ENCODE measurements around the gene GRK5. TPM values are rescaled to one million over a fixed set of nuclear protein-coding genes. Genes with fewer than 3 reads are reported as not detected.
A peak's percentile ranks its signal among the peaks of the same experiment; 100 is the strongest.

GRK5 gene
- total RNA-seq, 2 experiments from 2014 or later, result 21.2 to 24.8 TPM

GRCh38 chr10:119362122-119362521 lies 154.8 kb downstream of the GRK5 start:
- Mint-ChIP-seq H3K4me3 (no peak overlapping the region), H3K9me3 (ENCODE audit: low read depth) (peaks cover 4% of the 10 kb centered on the region), H3K27me3 (no peaks in the 10 kb centered on the region), H3K27ac (no peak overlapping the region), H3K4me1 (peaks cover 3% of the 10 kb centered on the region), H3K36me3 (ENCODE audit: low read depth) (no peaks in the 10 kb centered on the region)
- DNase-seq, result no peak
- ChIA-PET CTCF (interaction anchor here (0.6 kb wide), 1 partner anchor 11 kb away, joined by 3 read pairs; no protein-coding TSS in a partner anchor), POLR2A (interaction anchor here (0.6 kb wide), 1 partner anchor 114 kb away, joined by 3 read pairs; no protein-coding TSS in a partner anchor)
- no peak for ATAC-seq
- intact Hi-C loops (cut with DNase I, micrococcal nuclease), result no loop called here

- H3K9me3 Mint-ChIP-seq (ENCODE audit: low read depth), result peaks cover 4% of the 10 kb centered on the region
- ATAC-seq, result no peak
These were observed 157.6 kb downstream of the GRK5 start for GRCh38 chr10:119364645-119365600.

GRCh38 chr10:119365773-119366599 lies 158.6 kb downstream of the GRK5 start:
- CTCF ChIA-PET, result interaction anchor here (0.7 to 1.3 kb wide), 5 partner anchors 10 to 155 kb away, joined by 3 to 4 read pairs (median 3); no protein-coding TSS in a partner anchor
- no peak for DNase-seq
- H3K9me3 Mint-ChIP-seq (ENCODE audit: low read depth), result no peaks in the 10 kb centered on the region
- no peak for ATAC-seq
- POLR2A ChIA-PET, result no interaction called here
- H3K4me1 Mint-ChIP-seq, result peaks cover 10% of the 10 kb centered on the region
- H3K27me3 Mint-ChIP-seq, result no peaks in the 10 kb centered on the region
- intact Hi-C loops (cut with DNase I, micrococcal nuclease), result no loop called here
- H3K4me3 Mint-ChIP-seq, result no peak overlapping the region
- no peaks in the 10 kb centered on the region for H3K36me3 Mint-ChIP-seq (ENCODE audit: low read depth)
- no peak overlapping the region for H3K27ac Mint-ChIP-seq

More at GRCh38 chr10:119364645-119365600, 157.6 kb downstream of the GRK5 start:
- no peak overlapping the region for H3K27ac Mint-ChIP-seq
- ChIA-PET CTCF (interaction anchor here (0.5 to 1.7 kb wide), 10 partner anchors 10 to 205 kb away, joined by 3 to 8 read pairs (median 4); no protein-coding TSS in a partner anchor), POLR2A (no interaction called here)
- no peak for DNase-seq
- H3K4me1 Mint-ChIP-seq, result peaks cover 5% of the 10 kb centered on the region
- H3K4me3 Mint-ChIP-seq, result no peak overlapping the region
- H3K36me3 Mint-ChIP-seq (ENCODE audit: low read depth), result no peaks in the 10 kb centered on the region
- H3K27me3 Mint-ChIP-seq, result no peaks in the 10 kb centered on the region
- intact Hi-C loops (cut with DNase I, micrococcal nuclease), result no loop called here

- Mint-ChIP-seq H3K27me3 (no peaks in the 10 kb centered on the region), H3K9me3 (ENCODE audit: low read depth) (no peaks in the 10 kb centered on the region), H3K27ac (no peak overlapping the region), H3K4me3 (no peak overlapping the region), H3K4me1 (peaks cover 24% of the 10 kb centered on the region), H3K36me3 (ENCODE audit: low read depth) (no peaks in the 10 kb centered on the region)
- DNase-seq (no peak), ATAC-seq (no peak)
- ChIA-PET CTCF (no interaction called here), POLR2A (no interaction called here)
- intact Hi-C loops (cut with DNase I, micrococcal nuclease), result no loop called here
These were observed 160.6 kb downstream of the GRK5 start for GRCh38 chr10:119367841-119368549.

- no peaks in the 10 kb centered on the region for H3K9me3 Mint-ChIP-seq (ENCODE audit: low read depth)
- ATAC-seq (no peak), DNase-seq (no peak)
- H3K27ac Mint-ChIP-seq, result no peak overlapping the region
- POLR2A ChIA-PET, result no interaction called here
- no peak overlapping the region for H3K4me3 Mint-ChIP-seq
- CTCF ChIA-PET, result no interaction called here
- no peaks in the 10 kb centered on the region for H3K27me3 Mint-ChIP-seq
- intact Hi-C loops (cut with DNase I, micrococcal nuclease), result no loop called here
- no peaks in the 10 kb centered on the region for H3K36me3 Mint-ChIP-seq (ENCODE audit: low read depth)
- peaks cover 29% of the 10 kb centered on the region for H3K4me1 Mint-ChIP-seq
These were observed 161.2 kb downstream of the GRK5 start for GRCh38 chr10:119368581-119368980.

GRCh38 chr10:119368991-119369869 lies 161.9 kb downstream of the GRK5 start:
- Mint-ChIP-seq H3K9me3 (ENCODE audit: low read depth) (no peaks in the 10 kb centered on the region), H3K4me1 (peaks cover 32% of the 10 kb centered on the region), H3K27ac (no peak overlapping the region), H3K27me3 (no peaks in the 10 kb centered on the region), H3K4me3 (no peak overlapping the region), H3K36me3 (ENCODE audit: low read depth) (no peaks in the 10 kb centered on the region)
- POLR2A ChIA-PET, result no interaction called here
- CTCF ChIA-PET, result interaction anchor here (0.6 to 0.8 kb wide), 2 partner anchors 14 to 222 kb away, joined by 3 read pairs; no protein-coding TSS in a partner anchor
- ATAC-seq (no peak), DNase-seq (no peak)
- intact Hi-C loops (cut with DNase I, micrococcal nuclease), result no loop called here

GRCh38 chr10:119370111-119370741 lies 162.9 kb downstream of the GRK5 start:
- CTCF ChIA-PET, result interaction anchor here (1.2 to 1.6 kb wide), 2 partner anchors 75 to 161 kb away, joined by 3 to 6 read pairs; no protein-coding TSS in a partner anchor

GRCh38 chr10:119370972-119371703 lies 163.8 kb downstream of the GRK5 start:
- no peaks in the 10 kb centered on the region for H3K27me3 Mint-ChIP-seq
- H3K27ac Mint-ChIP-seq, result no peak overlapping the region
- CTCF ChIA-PET, result interaction anchor here (0.6 to 1.6 kb wide), 5 partner anchors 14 to 165 kb away, joined by 3 to 6 read pairs (median 4); no protein-coding TSS in a partner anchor
- no peak for DNase-seq
- no peak for ATAC-seq
- intact Hi-C loops (cut with DNase I, micrococcal nuclease), result no loop called here
- POLR2A ChIA-PET, result no interaction called here
- H3K36me3 Mint-ChIP-seq (ENCODE audit: low read depth), result no peaks in the 10 kb centered on the region
- no peak overlapping the region for H3K4me3 Mint-ChIP-seq
- H3K9me3 Mint-ChIP-seq (ENCODE audit: low read depth), result no peaks in the 10 kb centered on the region
- H3K4me1 Mint-ChIP-seq, result peaks cover 32% of the 10 kb centered on the region

More at GRCh38 chr10:119370111-119370741, 162.9 kb downstream of the GRK5 start:
- Mint-ChIP-seq H3K36me3 (ENCODE audit: low read depth) (no peaks in the 10 kb centered on the region), H3K27ac (peak overlapping the region; percentile 24), H3K4me3 (no peak overlapping the region), H3K9me3 (ENCODE audit: low read depth) (no peaks in the 10 kb centered on the region), H3K4me1 (peaks cover 32% of the 10 kb centered on the region), H3K27me3 (no peaks in the 10 kb centered on the region)
- intact Hi-C loops (cut with DNase I, micrococcal nuclease), result no loop called here
- POLR2A ChIA-PET, result interaction anchor here (0.5 kb wide), 1 partner anchor 15 kb away, joined by 6 read pairs; no protein-coding TSS in a partner anchor
- DNase-seq (no peak), ATAC-seq (no peak)

Measured in activated CD4-positive, alpha-beta T cell treated with anti-CD3 and anti-CD28 coated beads for 36 hours (primary cell).